Suprapubic skin (tissue), 4 donors: ENCODE results near the gene MFSD1. TPM values are rescaled to one million over a fixed set of nuclear protein-coding genes. Genes with fewer than 3 reads are reported as not detected.

ENCODE experiments used
- DNase-seq, 2 donors: peaks; one replicate each; pipeline ENCODE4 v3.0.0-alpha.2; 2019; ENCODE audit warnings: low spot score in 2 of 2
- H3K27ac ChIP-seq: fragments of 200-600 bp; sonication (generic); one replicate; pipeline ENCODE4 v1.5.1; 2019
- H3K27me3 ChIP-seq: fragments of 200-600 bp; sonication (generic); one replicate; pipeline ENCODE4 v1.5.1; 2019
- H3K36me3 ChIP-seq: fragments of 200-600 bp; sonication (generic); one replicate; pipeline ENCODE4 v1.5.1; 2019
- H3K4me1 ChIP-seq: fragments of 200-600 bp; sonication (generic); one replicate; pipeline ENCODE4 v1.5.1; 2019
- H3K4me3 ChIP-seq: fragments of 200-600 bp; sonication (generic); one replicate; pipeline ENCODE4 v1.5.1; 2019; ENCODE audit warnings: mild to moderate bottlenecking
- H3K9me3 ChIP-seq: fragments of 200-600 bp; sonication (generic); one replicate; pipeline ENCODE4 v1.5.1; 2019
- CTCF ChIP-seq, 2 donors: fragments of 200-600 bp in 1 of 2; fragments of 450-650 bp in 1 of 2; sonication (generic) in 1 of 2; IDR thresholded peaks; one replicate each; pipeline ENCODE4 v1.5.1; 2016 to 2019; ENCODE audit warnings: antibody characterized with exemption in 2 of 2, mild to moderate bottlenecking in 1 of 2, moderate library complexity in 1 of 2
- EP300 ChIP-seq: sonication (generic); formaldehyde crosslinking; IDR thresholded peaks from one replicate; pipeline ENCODE4 v1.6.1; 2017; ENCODE audit warnings: antibody characterized with exemption
- POLR2A ChIP-seq, 2 donors: fragments of 450-650 bp; IDR thresholded peaks; one replicate each; pipeline ENCODE4 v1.6.1; 2017; ENCODE audit warnings: antibody characterized with exemption in 2 of 2, mild to moderate bottlenecking in 2 of 2, moderate library complexity in 2 of 2
- POLR2AphosphoS5 ChIP-seq, 3 donors: sonication (generic); formaldehyde crosslinking; IDR thresholded peaks; one replicate each; pipeline ENCODE4 v1.6.1; 2017; ENCODE audit warnings: antibody characterized with exemption in 3 of 3
- WGBS: methylation state at CpG from one replicate; pipeline ENCODE4 v1.1.5; 2018; 5-methylcytosine and 5-hydroxymethylcytosine counted together
- total RNA-seq, 4 donors: library from RNA; depleted of rRNA; stranded (reverse); fragments of >200 nt; gene quantifications; one replicate each; pipeline ENCODE4 v1.1.0, GENCODE V29; 2016

The MFSD1 gene
- total RNA-seq, 4 donors from 2014 or later = 46.3 to 80.6 (median 70.8) TPM

- no peaks in the 10 kb centered on the region for H3K27me3 ChIP-seq
- peaks cover 33% of the 10 kb centered on the region for H3K4me1 ChIP-seq
- TF ChIP-seq POLR2A (IDR thresholded peaks at IDR 0.05) (no peak), POLR2AphosphoS5 (IDR thresholded peaks at IDR 0.05) (no peak), CTCF (IDR thresholded peaks at IDR 0.05) (no peak), EP300 (no peak)
- WGBS = 12% methylated on average over 11 of the region's 11 CpGs
- H3K27ac ChIP-seq = peak overlapping the region; percentile 89
- peak overlapping the region; percentile 88 for H3K4me3 ChIP-seq
- H3K36me3 ChIP-seq = no peaks in the 10 kb centered on the region
- H3K9me3 ChIP-seq = no peaks in the 10 kb centered on the region
- no peak for DNase-seq
These were observed 653 bp upstream of the MFSD1 start for GRCh38 chr3:158801201-158801600.

- Histone ChIP-seq H3K9me3 (no peaks in the 10 kb centered on the region), H3K4me3 (peak overlapping the region; percentile 88), H3K27ac (peak overlapping the region; percentile 89), H3K36me3 (peaks cover 7% of the 10 kb centered on the region), H3K4me1 (peaks cover 34% of the 10 kb centered on the region), H3K27me3 (no peaks in the 10 kb centered on the region)
- TF ChIP-seq CTCF (IDR thresholded peaks at IDR 0.05) = no peak
- TF ChIP-seq EP300 = no peak
- TF ChIP-seq POLR2A (IDR thresholded peaks at IDR 0.05) = no peak
- no peak for TF ChIP-seq POLR2AphosphoS5 (IDR thresholded peaks at IDR 0.05)
- DNase-seq = no peak
- WGBS = 28% methylated on average over 25 of the region's 25 CpGs
These were observed 785 bp downstream of the MFSD1 start for GRCh38 chr3:158802409-158803268.

- Histone ChIP-seq H3K4me3 (no peak overlapping the region), H3K36me3 (peaks cover 24% of the 10 kb centered on the region), H3K27ac (no peak overlapping the region), H3K27me3 (no peaks in the 10 kb centered on the region), H3K4me1 (peaks cover 34% of the 10 kb centered on the region), H3K9me3 (no peaks in the 10 kb centered on the region)
- TF ChIP-seq POLR2A (IDR thresholded peaks at IDR 0.05) (no peak), POLR2AphosphoS5 (IDR thresholded peaks at IDR 0.05) (no peak), CTCF (IDR thresholded peaks at IDR 0.05) (no peak), EP300 (no peak)
- DNase-seq = no peak
- WGBS = 87% methylated on average over 3 of the region's 3 CpGs
These were observed 2.6 kb downstream of the MFSD1 start for GRCh38 chr3:158804441-158804840.

- Histone ChIP-seq H3K27me3 (no peaks in the 10 kb centered on the region), H3K9me3 (no peaks in the 10 kb centered on the region), H3K27ac (no peak overlapping the region), H3K4me1 (peaks cover 13% of the 10 kb centered on the region), H3K4me3 (no peak overlapping the region), H3K36me3 (peaks cover 67% of the 10 kb centered on the region)
- 86% methylated on average over 3 of the region's 3 CpGs for WGBS
- DNase-seq = no peak
- TF ChIP-seq POLR2A (IDR thresholded peaks at IDR 0.05) (no peak), POLR2AphosphoS5 (IDR thresholded peaks at IDR 0.05) (no peak), CTCF (IDR thresholded peaks at IDR 0.05) (no peak), EP300 (no peak)
These were observed 6.8 kb downstream of the MFSD1 start for GRCh38 chr3:158808697-158809096.

- peaks cover 8% of the 10 kb centered on the region for H3K4me1 ChIP-seq
- no peak for TF ChIP-seq EP300
- no peak for TF ChIP-seq CTCF (IDR thresholded peaks at IDR 0.05)
- no peak for TF ChIP-seq POLR2A (IDR thresholded peaks at IDR 0.05)
- TF ChIP-seq POLR2AphosphoS5 (IDR thresholded peaks at IDR 0.05) = no peak
- no peaks in the 10 kb centered on the region for H3K9me3 ChIP-seq
- 92% methylated on average over 4 of the region's 4 CpGs for WGBS
- no peak for DNase-seq
- no peaks in the 10 kb centered on the region for H3K27me3 ChIP-seq
- H3K36me3 ChIP-seq = peaks cover 76% of the 10 kb centered on the region
- no peak overlapping the region for H3K4me3 ChIP-seq
- no peak overlapping the region for H3K27ac ChIP-seq
These were observed 7.8 kb downstream of the MFSD1 start for GRCh38 chr3:158809642-158810041.
